Measurements from ENCODE around the gene MAT1A.
"Not testable (repeated sequence)": the region's sequence is repeated elsewhere in the genome, so short reads cannot be mapped to it uniquely, and the experiment has no call there.

Gene MAT1A

GRCh38 chr10:80320377-80320776 is 30.9 kb upstream of the MAT1A start:
- TF ChIP-seq, protein P1, sequence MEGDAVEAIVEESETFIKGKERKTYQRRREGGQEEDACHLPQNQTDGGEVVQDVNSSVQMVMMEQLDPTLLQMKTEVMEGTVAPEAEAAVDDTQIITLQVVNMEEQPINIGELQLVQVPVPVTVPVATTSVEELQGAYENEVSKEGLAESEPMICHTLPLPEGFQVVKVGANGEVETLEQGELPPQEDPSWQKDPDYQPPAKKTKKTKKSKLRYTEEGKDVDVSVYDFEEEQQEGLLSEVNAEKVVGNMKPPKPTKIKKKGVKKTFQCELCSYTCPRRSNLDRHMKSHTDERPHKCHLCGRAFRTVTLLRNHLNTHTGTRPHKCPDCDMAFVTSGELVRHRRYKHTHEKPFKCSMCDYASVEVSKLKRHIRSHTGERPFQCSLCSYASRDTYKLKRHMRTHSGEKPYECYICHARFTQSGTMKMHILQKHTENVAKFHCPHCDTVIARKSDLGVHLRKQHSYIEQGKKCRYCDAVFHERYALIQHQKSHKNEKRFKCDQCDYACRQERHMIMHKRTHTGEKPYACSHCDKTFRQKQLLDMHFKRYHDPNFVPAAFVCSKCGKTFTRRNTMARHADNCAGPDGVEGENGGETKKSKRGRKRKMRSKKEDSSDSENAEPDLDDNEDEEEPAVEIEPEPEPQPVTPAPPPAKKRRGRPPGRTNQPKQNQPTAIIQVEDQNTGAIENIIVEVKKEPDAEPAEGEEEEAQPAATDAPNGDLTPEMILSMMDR (conservative IDR thresholded peaks at IDR 0.05) = no peak
- no peak for TF ChIP-seq ZFX (IDR thresholded peaks at IDR 0.05)
- H3K27ac ChIP-seq = peak overlapping the region; percentile 53; the same call in 1 of the 2 replicates

- peak overlapping the region; percentile 53 for H3K27ac ChIP-seq
- TF ChIP-seq, protein P1 (conservative IDR thresholded peaks at IDR 0.05) = no peak
- no peak for TF ChIP-seq ZFX (IDR thresholded peaks at IDR 0.05)
Measured at GRCh38 chr10:80319725-80320290, 30.4 kb upstream of the MAT1A start.

DNA sequence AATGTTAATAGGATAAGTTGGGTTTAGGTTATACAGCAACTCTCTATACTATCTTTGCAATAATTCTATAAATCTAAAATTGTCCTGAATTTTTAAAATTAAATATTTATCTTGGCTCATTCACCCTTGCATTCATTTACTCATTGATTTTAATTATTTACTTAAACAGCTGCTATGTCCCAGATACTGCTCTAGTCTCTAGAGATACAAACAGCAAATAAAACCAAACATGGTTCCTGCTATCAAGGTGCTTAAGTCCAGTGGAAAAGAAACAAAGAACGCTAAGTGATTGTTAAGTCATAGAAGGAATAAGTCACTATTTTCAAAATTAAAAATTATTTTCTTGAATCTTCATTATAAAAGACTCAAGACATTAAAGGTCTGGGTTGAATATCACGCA is 29.9 kb upstream of the MAT1A start:
- peak overlapping the region; percentile 53 for H3K27ac ChIP-seq
- TF ChIP-seq, protein P1 (conservative IDR thresholded peaks at IDR 0.05) = no peak
- no peak for TF ChIP-seq ZFX (IDR thresholded peaks at IDR 0.05)

DNA sequence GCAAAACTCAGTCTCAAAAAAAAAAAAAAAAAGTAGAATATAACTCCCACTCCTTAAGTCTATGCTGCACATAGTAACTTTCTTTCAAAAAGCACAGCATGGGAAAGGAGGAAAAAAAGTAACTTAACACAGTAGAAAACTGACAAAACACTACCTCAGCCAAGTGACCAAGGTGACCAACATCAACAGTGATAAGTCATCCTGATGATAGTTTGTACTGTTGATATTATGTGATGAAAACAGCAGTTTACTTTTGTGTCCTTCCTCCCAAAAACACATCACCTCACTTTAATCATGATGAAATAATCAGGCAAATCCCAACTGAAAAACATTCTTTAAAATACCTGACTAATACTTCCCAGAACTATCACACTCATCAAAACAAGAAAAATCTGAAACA is 29.3 kb upstream of the MAT1A start:
- TF ChIP-seq, protein P1 (conservative IDR thresholded peaks at IDR 0.05) = no peak
- no peak for TF ChIP-seq ZFX (IDR thresholded peaks at IDR 0.05)
- H3K27ac ChIP-seq = no peak overlapping the region

GRCh38 chr10:80315391-80315790 is 25.9 kb upstream of the MAT1A start:
- no peak overlapping the region for H3K27ac ChIP-seq
- TF ChIP-seq, protein P1 (conservative IDR thresholded peaks at IDR 0.05) = no peak
- no peak for TF ChIP-seq ZFX (IDR thresholded peaks at IDR 0.05)

- H3K27ac ChIP-seq = no peak overlapping the region
- TF ChIP-seq ZFX (IDR thresholded peaks at IDR 0.05) = no peak
- TF ChIP-seq, protein P1 (conservative IDR thresholded peaks at IDR 0.05) = no peak
Measured at GRCh38 chr10:80313523-80313922, 24.1 kb upstream of the MAT1A start.

DNA sequence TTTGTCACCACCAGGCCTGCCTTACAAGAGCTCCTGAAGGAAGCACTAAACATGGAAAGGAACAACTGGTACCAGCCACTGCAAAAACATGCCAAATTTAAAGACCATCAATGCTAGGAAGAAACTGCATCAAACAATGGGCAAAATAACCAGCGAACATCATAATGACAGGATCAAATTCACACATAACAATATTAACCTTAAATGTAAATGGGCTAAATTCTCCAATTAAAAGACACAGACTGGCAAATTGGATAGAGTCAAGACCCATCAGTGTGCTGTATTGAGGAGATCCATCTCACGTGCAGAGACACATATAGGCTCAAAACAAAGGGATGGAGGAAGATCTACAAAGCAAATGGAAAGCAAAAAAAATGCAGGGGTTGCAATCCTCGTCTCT is 16.5 kb upstream of the MAT1A start:
- not testable (repeated sequence) for H3K27ac ChIP-seq

- TF ChIP-seq ZFX (IDR thresholded peaks at IDR 0.05) = no peak
- TF ChIP-seq, protein P1 (conservative IDR thresholded peaks at IDR 0.05) = no peak
- H3K27ac ChIP-seq = no peak overlapping the region
Measured at GRCh38 chr10:80296942-80297341, 7.5 kb upstream of the MAT1A start.

Data from C4-2B (cell line).